NB4 (cell line): ENCODE data around the gene SDF4.

Source experiments
- MYC ChIP-seq: IDR thresholded peaks from 2 replicates; pipeline ENCODE4 v1.6.1; 2011; ENCODE audit warnings: low read depth, low read length
- POLR2A ChIP-seq: IDR thresholded peaks from 2 replicates; pipeline ENCODE4 v1.6.1; 2011; ENCODE audit warnings: mild to moderate bottlenecking; ENCODE audit not compliant: insufficient read length; ENCODE audit errors: extremely low read depth
- TF ChIP-seq, protein P1 (sequence below): IDR thresholded peaks from one replicate; pipeline ENCODE4 v1.5.1; 2012; ENCODE audit warnings: low read depth, low read length
- TF ChIP-seq, protein P2 (sequence below): IDR thresholded peaks from 2 replicates; pipeline ENCODE4 v1.6.1; 2011; ENCODE audit warnings: low read depth, low read length

DNA sequence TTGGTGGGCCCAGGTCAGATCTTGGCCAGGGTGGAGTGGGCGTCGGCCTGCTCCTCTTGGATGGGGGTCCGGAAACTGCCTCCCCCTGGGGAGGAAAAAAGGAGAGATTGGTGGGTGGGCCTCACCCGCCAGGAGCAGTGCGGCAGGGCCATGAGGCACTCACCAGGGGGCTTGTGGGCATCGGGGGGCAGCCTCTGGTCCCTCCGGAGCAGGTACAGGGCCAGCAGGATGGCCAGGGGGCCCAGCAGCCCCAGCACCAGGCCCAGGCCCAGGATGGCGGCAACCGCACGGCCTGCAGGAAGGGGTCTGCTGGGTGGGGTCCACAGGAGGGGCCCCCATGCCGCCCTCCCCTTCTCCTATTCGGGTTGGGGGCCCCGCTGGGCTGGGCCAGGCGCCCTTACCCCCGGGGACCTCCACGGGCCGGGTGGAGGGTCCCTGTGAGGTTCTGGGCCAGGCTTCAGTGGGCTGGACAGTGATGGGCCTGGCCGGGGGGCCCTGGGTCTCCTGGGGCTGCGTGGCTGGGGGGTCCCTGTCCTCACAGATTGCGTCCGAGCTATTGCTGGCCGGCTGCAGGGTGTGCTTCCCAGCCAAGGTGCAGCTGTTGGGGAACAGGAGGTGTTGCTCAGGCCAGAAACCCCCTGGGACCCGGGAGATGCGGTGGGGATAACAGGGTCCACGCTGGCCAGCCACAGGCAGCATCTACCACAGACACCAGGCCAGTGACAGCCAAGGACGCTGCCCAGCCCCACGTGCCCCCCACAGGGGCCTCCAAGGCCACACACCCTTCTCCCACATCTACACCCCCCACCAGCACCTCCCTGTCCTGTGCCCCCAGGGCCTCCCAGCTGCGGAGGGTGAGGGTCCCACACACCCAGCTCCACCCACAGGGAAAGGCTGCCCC lies 20.0 kb downstream of the SDF4 start:
- TF ChIP-seq, protein P1, sequence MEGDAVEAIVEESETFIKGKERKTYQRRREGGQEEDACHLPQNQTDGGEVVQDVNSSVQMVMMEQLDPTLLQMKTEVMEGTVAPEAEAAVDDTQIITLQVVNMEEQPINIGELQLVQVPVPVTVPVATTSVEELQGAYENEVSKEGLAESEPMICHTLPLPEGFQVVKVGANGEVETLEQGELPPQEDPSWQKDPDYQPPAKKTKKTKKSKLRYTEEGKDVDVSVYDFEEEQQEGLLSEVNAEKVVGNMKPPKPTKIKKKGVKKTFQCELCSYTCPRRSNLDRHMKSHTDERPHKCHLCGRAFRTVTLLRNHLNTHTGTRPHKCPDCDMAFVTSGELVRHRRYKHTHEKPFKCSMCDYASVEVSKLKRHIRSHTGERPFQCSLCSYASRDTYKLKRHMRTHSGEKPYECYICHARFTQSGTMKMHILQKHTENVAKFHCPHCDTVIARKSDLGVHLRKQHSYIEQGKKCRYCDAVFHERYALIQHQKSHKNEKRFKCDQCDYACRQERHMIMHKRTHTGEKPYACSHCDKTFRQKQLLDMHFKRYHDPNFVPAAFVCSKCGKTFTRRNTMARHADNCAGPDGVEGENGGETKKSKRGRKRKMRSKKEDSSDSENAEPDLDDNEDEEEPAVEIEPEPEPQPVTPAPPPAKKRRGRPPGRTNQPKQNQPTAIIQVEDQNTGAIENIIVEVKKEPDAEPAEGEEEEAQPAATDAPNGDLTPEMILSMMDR = no peak
- TF ChIP-seq, protein P2, sequence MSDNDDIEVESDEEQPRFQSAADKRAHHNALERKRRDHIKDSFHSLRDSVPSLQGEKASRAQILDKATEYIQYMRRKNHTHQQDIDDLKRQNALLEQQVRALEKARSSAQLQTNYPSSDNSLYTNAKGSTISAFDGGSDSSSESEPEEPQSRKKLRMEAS = no peak
- TF ChIP-seq POLR2A (no peak), MYC (no peak)
